Measurements from ENCODE around the gene MYH6. TPM values are rescaled to one million over a fixed set of nuclear protein-coding genes. Genes with fewer than 3 reads are reported as not detected.
"Not testable (repeated sequence)": the region's sequence is repeated elsewhere in the genome, so short reads cannot be mapped to it uniquely, and the experiment has no call there.

Gene MYH6
- total and polyA plus RNA-seq, 3 experiments from 2014 or later = 0.09 TPM; not detected in 2

DNA sequence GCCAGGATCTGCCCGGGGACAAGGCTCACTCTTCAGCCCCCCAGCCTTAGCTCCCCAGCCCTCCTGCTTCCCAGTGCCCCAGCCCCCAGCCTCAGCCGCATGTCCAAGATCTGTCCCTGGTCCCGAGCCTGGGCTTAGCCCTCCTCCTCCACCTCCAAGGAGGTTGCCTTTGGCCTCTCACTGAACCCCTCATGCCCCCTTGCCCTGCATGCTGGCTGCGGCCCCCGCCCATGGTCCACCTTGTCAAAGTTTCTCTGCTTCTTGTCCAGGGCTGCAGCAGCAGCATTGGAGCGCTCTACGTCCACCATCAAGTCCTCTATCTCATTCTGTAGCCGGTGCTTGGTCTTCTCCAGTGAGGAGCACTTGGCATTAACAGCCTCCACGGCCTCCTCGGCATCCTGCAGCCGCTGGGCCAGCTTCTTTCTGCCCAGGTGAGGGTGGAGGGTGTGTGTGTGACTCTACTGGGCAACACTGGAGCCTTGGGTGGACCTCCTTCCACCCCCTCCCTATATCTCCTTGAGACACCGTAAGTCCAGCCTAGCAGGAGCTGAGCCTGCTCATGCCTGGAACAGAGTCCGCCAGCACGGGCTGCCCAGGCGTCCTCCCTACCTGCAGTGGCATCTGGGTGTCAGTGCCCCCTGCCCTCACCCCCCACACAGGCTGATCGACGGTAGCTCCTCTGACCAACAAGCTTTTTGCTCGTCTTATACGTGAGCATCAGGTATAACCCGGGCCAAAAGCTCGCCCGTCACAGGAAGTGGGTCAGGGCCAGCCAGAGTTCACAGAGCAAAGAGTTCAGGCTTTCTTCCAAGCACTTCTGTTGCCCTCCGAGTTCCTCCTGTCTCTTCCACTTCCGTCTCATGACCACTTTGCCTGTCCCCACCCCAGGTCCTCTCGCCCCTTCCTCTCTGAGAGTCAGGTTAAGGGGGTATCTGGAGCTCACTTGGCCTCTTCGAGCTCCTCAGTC is 19.9 kb downstream of the MYH6 start:
- Mint-ChIP-seq H3K4me3 (no peak overlapping the region), H3K36me3 (no peaks in the 10 kb centered on the region), H3K27ac (no peak overlapping the region), H3K9me3 (no peaks in the 10 kb centered on the region), H3K27me3 (peaks cover 7 to 31% of the 10 kb centered on the region in 2 donors), H3K4me1 (no peaks in the 10 kb centered on the region)
- H3K9me3 ChIP-seq (ENCODE audit: low read length) = no peaks in the 10 kb centered on the region
- CTCF ChIA-PET = interaction anchor here (1.1 to 1.8 kb wide), 2 partner anchors 8 to 28 kb away, joined by 3 to 11 read pairs; no protein-coding TSS in a partner anchor
- DNase-seq = no peak
- no peaks in the 10 kb centered on the region for H3K36me3 ChIP-seq (ENCODE audit: insufficient read depth, low read length)
- POLR2A ChIA-PET = no interaction called here
- no peaks in the 10 kb centered on the region for H3K27me3 ChIP-seq (ENCODE audit: insufficient read depth, low read length, poor library complexity, severe bottlenecking)
- no peak overlapping the region for H3K27ac ChIP-seq (ENCODE audit: low read depth, low read length)
- H3K4me3 ChIP-seq (ENCODE audit: low read length) = no peak overlapping the region
- no peaks in the 10 kb centered on the region for H3K4me1 ChIP-seq (ENCODE audit: insufficient read depth, low read length)

DNA sequence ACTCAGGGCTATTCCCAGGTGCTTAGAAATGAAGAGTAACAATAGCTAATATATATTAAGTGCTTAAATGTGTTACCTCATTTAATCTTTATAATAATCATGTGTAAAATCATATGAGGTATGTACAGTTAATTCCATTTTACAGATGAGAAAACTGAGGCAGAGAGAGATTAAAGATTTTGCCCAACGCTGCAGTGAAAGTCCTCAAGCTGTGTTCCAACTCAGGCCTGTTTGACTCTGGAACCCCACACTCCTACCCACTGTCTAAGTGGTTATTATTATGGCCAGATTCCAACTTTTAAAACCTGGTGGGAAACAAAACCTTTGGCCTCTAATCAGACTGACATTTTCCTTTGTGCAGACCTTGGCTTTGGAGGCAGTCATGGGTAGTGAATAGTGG is 21.1 kb downstream of the MYH6 start:
- no peaks in the 10 kb centered on the region for H3K36me3 Mint-ChIP-seq
- ChIA-PET CTCF (no interaction called here), POLR2A (no interaction called here)
- Histone ChIP-seq H3K27ac (ENCODE audit: low read depth, low read length) (no peak overlapping the region), H3K4me1 (ENCODE audit: insufficient read depth, low read length) (no peaks in the 10 kb centered on the region), H3K9me3 (ENCODE audit: low read length) (no peaks in the 10 kb centered on the region), H3K36me3 (ENCODE audit: insufficient read depth, low read length) (no peaks in the 10 kb centered on the region), H3K27me3 (ENCODE audit: insufficient read depth, low read length, poor library complexity, severe bottlenecking) (no peaks in the 10 kb centered on the region), H3K4me3 (ENCODE audit: low read length) (no peak overlapping the region)
- H3K4me1 Mint-ChIP-seq = no peaks in the 10 kb centered on the region
- no peaks in the 10 kb centered on the region for H3K9me3 Mint-ChIP-seq
- peaks cover 6 to 32% of the 10 kb centered on the region in 2 donors for H3K27me3 Mint-ChIP-seq
- no peak overlapping the region for H3K27ac Mint-ChIP-seq
- DNase-seq = no peak
- H3K4me3 Mint-ChIP-seq = no peak overlapping the region

DNA sequence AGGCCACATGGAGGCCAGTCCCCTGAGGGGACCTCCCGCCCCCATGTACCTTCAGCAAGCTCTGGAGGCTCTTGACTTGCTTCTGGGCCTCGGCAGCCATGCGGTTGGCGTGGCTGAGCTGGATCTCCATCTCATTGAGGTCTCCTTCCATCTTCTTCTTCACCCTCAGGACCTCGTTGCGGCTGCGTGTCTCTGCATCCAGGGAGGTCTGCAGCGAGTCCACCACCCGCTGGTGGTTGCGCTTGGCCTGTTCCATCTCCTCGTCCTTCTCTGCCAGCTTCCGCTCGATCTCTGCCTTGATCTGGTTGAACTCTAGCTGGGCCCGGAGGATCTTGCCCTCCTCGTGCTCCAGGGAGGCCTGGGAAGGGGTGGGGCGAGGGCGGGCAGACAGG is 21.8 kb downstream of the MYH6 start:
- H3K4me3 ChIP-seq (ENCODE audit: low read length); H3K27ac ChIP-seq (ENCODE audit: low read depth, low read length); H3K4me3 Mint-ChIP-seq; H3K9me3 ChIP-seq (ENCODE audit: low read length); CTCF ChIA-PET; H3K9me3 Mint-ChIP-seq; H3K4me1 ChIP-seq (ENCODE audit: insufficient read depth, low read length); DNase-seq; H3K36me3 ChIP-seq (ENCODE audit: insufficient read depth, low read length); H3K36me3 Mint-ChIP-seq; H3K27me3 ChIP-seq (ENCODE audit: insufficient read depth, low read length, poor library complexity, severe bottlenecking); H3K4me1 Mint-ChIP-seq; H3K27ac Mint-ChIP-seq; POLR2A ChIA-PET: not testable (repeated sequence)
- H3K27me3 Mint-ChIP-seq = peaks cover 8 to 37% of the 10 kb centered on the region in 2 donors

DNA sequence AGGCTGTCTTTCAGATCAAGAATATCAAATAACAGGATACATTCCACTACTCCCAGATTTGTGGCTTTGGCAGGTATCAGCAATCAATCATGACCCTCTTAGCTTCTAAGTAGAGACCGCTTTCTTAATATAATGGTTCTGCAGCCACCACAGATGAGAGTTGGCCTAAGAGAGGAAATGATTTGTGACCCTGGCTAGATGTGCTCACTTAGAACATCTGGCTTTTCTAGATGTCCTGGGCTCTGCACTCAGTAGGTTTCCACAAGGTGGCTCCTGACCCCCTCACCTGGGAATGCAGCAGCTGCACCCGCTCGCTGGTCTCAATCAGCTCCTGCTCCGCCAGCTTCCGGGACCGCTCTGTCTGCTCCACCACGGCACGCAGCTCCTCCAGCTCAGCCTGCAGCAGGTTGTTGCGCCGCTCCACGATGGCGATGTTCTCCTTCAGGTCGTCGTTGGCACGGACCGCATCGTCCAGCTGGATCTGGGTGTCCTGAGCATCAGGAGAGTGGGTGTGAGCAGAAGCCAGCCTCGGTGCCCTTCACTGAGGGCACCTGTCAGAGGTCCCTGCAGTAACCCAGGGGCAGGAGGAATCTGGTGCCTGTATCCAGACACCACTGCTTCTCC is 22.3 kb downstream of the MYH6 start:
- Mint-ChIP-seq H3K4me3 (no peak overlapping the region), H3K4me1 (no peaks in the 10 kb centered on the region), H3K9me3 (no peaks in the 10 kb centered on the region), H3K36me3 (no peaks in the 10 kb centered on the region), H3K27me3 (peaks cover 6 to 37% of the 10 kb centered on the region in 2 donors), H3K27ac (no peak overlapping the region)
- Histone ChIP-seq H3K4me1 (ENCODE audit: insufficient read depth, low read length) (no peaks in the 10 kb centered on the region), H3K9me3 (ENCODE audit: low read length) (no peaks in the 10 kb centered on the region), H3K4me3 (ENCODE audit: low read length) (no peak overlapping the region), H3K27me3 (ENCODE audit: insufficient read depth, low read length, poor library complexity, severe bottlenecking) (no peaks in the 10 kb centered on the region), H3K36me3 (ENCODE audit: insufficient read depth, low read length) (no peaks in the 10 kb centered on the region), H3K27ac (ENCODE audit: low read depth, low read length) (no peak overlapping the region)
- no peak for DNase-seq
- CTCF ChIA-PET = no interaction called here
- POLR2A ChIA-PET = no interaction called here

DNA sequence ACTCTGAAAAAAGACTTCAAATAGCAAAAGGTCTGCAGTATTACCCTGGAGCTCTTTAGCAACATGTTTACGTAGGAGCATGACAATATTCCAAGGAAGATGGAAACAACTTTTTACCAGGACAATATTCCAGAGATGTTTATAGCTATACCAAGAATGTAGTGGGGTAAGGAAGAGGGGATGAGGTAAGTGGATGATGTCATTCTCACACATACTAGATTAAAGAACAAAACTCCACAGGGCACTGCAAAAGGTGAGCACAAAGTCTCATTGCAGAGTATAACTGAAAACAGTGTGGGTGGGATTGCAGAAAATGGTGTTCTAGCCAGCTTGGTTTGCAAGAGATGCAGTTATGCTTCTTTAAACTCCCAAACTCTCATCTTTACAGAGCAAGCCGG is 22.8 kb downstream of the MYH6 start:
- H3K4me1 Mint-ChIP-seq = no peaks in the 10 kb centered on the region
- POLR2A ChIA-PET = no interaction called here
- CTCF ChIA-PET = no interaction called here
- DNase-seq = no peak
- Histone ChIP-seq H3K9me3 (ENCODE audit: low read length) (no peaks in the 10 kb centered on the region), H3K36me3 (ENCODE audit: insufficient read depth, low read length) (no peaks in the 10 kb centered on the region), H3K27me3 (ENCODE audit: insufficient read depth, low read length, poor library complexity, severe bottlenecking) (no peaks in the 10 kb centered on the region), H3K4me3 (ENCODE audit: low read length) (no peak overlapping the region), H3K4me1 (ENCODE audit: insufficient read depth, low read length) (no peaks in the 10 kb centered on the region), H3K27ac (ENCODE audit: low read depth, low read length) (no peak overlapping the region)
- peaks cover 7 to 34% of the 10 kb centered on the region in 2 donors for H3K27me3 Mint-ChIP-seq
- H3K9me3 Mint-ChIP-seq = no peaks in the 10 kb centered on the region
- H3K27ac Mint-ChIP-seq = no peak overlapping the region
- no peak overlapping the region for H3K4me3 Mint-ChIP-seq
- H3K36me3 Mint-ChIP-seq = no peaks in the 10 kb centered on the region

DNA sequence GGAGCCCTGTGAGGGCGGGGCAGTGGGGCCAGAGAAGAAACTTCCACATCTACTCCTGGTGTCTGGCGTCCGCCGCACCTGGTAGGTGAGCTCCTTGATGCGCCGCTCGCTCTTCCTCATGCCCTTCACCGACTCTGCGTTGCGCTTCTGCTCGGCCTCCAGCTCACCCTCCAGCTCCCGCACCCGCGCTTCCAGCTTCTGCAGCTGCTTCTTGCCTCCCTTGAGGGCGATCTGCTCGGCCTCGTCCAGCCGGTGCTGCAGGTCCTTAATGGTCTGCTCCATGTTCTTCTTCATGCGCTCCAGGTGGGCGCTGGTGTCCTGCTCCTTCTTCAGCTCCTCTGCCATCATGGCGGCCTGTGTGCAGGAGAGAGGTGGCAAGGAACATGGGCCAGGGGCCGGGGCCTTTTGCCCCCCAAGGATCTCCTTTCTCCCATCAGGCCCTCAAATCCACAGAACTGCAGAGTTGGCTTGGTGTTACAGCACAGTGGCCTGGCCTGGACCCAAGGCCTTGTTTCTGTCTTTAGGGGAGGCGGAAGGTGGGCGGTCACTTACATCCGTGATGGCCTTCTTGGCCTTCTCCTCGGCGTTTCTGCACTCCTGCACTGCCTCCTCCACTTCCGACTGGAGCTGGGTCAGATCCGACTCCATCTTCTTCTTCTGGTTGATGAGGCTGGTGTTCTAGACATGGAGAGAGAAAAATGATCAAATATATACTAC is 23.6 kb downstream of the MYH6 start:
- H3K27ac ChIP-seq (ENCODE audit: low read depth, low read length) = no peak overlapping the region
- no peaks in the 10 kb centered on the region for H3K4me1 ChIP-seq (ENCODE audit: insufficient read depth, low read length)
- H3K9me3 Mint-ChIP-seq = no peaks in the 10 kb centered on the region
- H3K27ac Mint-ChIP-seq = no peak overlapping the region
- H3K36me3 Mint-ChIP-seq = no peaks in the 10 kb centered on the region
- no peaks in the 10 kb centered on the region for H3K9me3 ChIP-seq (ENCODE audit: low read length)
- H3K4me1 Mint-ChIP-seq = no peaks in the 10 kb centered on the region
- H3K4me3 Mint-ChIP-seq = no peak overlapping the region
- H3K27me3 ChIP-seq (ENCODE audit: insufficient read depth, low read length, poor library complexity, severe bottlenecking) = no peaks in the 10 kb centered on the region
- ChIA-PET CTCF (no interaction called here), POLR2A (no interaction called here)
- H3K36me3 ChIP-seq (ENCODE audit: insufficient read depth, low read length) = no peaks in the 10 kb centered on the region
- H3K27me3 Mint-ChIP-seq = peaks cover 11 to 35% of the 10 kb centered on the region in 2 donors
- no peak overlapping the region for H3K4me3 ChIP-seq (ENCODE audit: low read length)
- DNase-seq = no peak

DNA sequence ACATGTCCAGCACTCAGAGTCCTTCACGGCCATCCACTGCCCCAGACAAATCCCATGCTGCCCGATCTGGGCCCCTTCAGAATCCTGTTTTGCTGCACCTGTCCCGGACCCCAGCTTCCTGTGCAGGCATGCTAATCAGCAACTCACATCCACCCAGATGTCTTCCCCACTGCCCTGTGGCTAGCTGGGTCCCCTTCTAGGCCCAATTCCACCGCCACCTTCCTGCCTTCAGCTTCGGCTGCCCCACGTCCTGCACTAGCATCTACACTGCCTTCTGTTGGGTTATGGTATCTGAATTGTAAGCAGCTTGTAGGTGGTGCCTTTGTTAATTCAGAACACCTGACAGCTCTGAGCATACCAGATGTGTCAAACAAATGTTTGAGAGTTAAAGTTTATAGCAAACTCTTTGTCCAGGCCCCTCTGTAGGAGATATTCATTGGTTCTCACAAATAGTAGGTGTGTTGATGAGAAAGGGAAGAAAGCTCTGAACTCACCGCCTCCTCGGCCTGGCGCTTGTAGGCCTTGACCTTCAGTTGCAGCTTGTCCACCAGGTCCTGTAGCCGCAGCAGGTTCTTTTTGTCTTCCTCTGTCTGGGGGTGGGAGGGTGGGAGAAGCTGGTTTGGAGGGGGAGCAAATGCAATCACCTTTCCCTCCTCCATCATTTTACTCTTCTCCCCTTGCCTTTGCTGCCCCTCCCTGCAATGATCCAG is 25.2 kb downstream of the MYH6 start:
- Histone ChIP-seq H3K27ac (ENCODE audit: low read depth, low read length) (no peak overlapping the region), H3K4me3 (ENCODE audit: low read length) (no peak overlapping the region), H3K36me3 (ENCODE audit: insufficient read depth, low read length) (no peaks in the 10 kb centered on the region), H3K27me3 (ENCODE audit: insufficient read depth, low read length, poor library complexity, severe bottlenecking) (no peaks in the 10 kb centered on the region), H3K9me3 (ENCODE audit: low read length) (no peaks in the 10 kb centered on the region), H3K4me1 (ENCODE audit: insufficient read depth, low read length) (no peaks in the 10 kb centered on the region)
- POLR2A ChIA-PET = no interaction called here
- no peaks in the 10 kb centered on the region for H3K9me3 Mint-ChIP-seq
- peaks cover 11 to 25% of the 10 kb centered on the region in 2 donors for H3K27me3 Mint-ChIP-seq
- H3K27ac Mint-ChIP-seq = peak overlapping the region in 1 of 8 donors; percentile 39
- H3K36me3 Mint-ChIP-seq = no peaks in the 10 kb centered on the region
- H3K4me3 Mint-ChIP-seq = no peak overlapping the region
- no peak for DNase-seq
- CTCF ChIA-PET = interaction anchor here (1.2 to 1.5 kb wide), 3 partner anchors 9 to 262 kb away, joined by 3 to 5 read pairs (median 3); no protein-coding TSS in a partner anchor
- H3K4me1 Mint-ChIP-seq = no peaks in the 10 kb centered on the region
